ENCODE measurements around the gene NLRP6.

GRCh38 chr11:316031-316701 lies 38.0 kb downstream of the NLRP6 start:
- no peak for TF ChIP-seq CTCF (IDR thresholded peaks at IDR 0.05)
- no peak for TF ChIP-seq POLR2A (IDR thresholded peaks at IDR 0.05)
